Progenitor cell of endocrine pancreas (in vitro differentiated cells): ENCODE results near the gene HES2. TPM values are rescaled to one million over a fixed set of nuclear protein-coding genes. Genes with fewer than 3 reads are reported as not detected.
"Not testable (repeated sequence)": the region's sequence is repeated elsewhere in the genome, so short reads cannot be mapped to it uniquely, and the experiment has no call there.

Source experiments
- DNase-seq: peaks from one replicate; pipeline ENCODE4 v3.0.0; 2021; ENCODE audit warnings: low spot score; ENCODE audit not compliant: unreplicated experiment
- H3K27ac Mint-ChIP-seq: 2 replicates; pipeline ENCODE4 v1.8.0; 2021; ENCODE audit warnings: mild to moderate bottlenecking, moderate library complexity, mixed read lengths
- H3K27me3 Mint-ChIP-seq: 2 replicates; pipeline ENCODE4 v1.8.0; 2021; ENCODE audit warnings: mixed read lengths
- H3K36me3 Mint-ChIP-seq: 2 replicates; pipeline ENCODE4 v1.8.0; 2022; ENCODE audit warnings: mixed read lengths; ENCODE audit not compliant: insufficient read depth
- H3K4me1 Mint-ChIP-seq: 2 replicates; pipeline ENCODE4 v1.8.0; 2021; ENCODE audit warnings: low read depth, mixed read lengths
- H3K4me3 Mint-ChIP-seq: 2 replicates; pipeline ENCODE4 v1.8.0; 2021; ENCODE audit warnings: low read depth, mild to moderate bottlenecking, moderate library complexity, mixed read lengths
- H3K9me3 Mint-ChIP-seq: 2 replicates; pipeline ENCODE4 v1.8.0; 2021; ENCODE audit warnings: low read depth, mixed read lengths
- total RNA-seq: library from RNA; stranded (reverse); gene quantifications from 2 replicates; pipeline ENCODE4 v1.2.1, GENCODE V29; 2021
- TF ChIP-seq, protein P1 (sequence below): fragments of 200-600 bp; sonication (generic); IDR thresholded peaks from one replicate; pipeline ENCODE4 v1.5.0; 2021; ENCODE audit warnings: antibody characterized with exemption, mild to moderate bottlenecking; ENCODE audit not compliant: unreplicated experiment

Gene HES2
- total RNA-seq, 1 donor from 2014 or later = 0.12 TPM

DNA sequence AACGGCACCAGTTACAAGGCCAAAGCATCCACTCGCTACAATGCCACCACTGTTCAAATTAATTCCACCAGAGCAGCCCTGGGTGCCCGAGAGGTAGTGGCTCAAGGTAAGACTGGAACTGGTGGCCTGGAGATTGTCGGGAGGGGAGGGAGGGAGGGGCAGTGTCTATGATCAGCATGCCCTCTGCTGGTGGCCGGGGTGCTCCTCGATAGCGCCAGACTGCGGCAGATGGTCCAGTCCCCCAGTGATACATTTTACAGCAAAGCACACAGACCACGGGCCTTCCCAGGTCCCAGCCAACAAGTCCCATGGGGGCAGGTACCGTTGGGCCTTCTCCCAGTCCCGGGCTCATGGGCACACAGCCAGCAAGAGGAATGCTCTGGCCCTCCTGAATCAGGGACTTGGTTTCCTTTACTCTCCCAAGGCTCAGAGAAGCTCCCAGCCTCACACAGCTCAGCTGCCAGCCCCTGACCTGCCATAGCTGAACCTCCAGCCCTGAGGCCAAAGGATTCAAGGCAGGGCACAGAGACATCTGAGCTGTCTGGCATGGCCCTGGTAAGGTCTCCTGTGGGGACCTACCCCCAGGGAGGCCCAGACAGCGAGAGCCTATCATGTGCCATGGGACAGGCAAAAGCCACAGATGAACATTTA is 41.5 kb downstream of the HES2 start:
- no peak for DNase-seq
- Mint-ChIP-seq H3K4me3 (no peak overlapping the region), H3K9me3 (peaks cover 3% of the 10 kb centered on the region), H3K27ac (no peak overlapping the region), H3K27me3 (no peaks in the 10 kb centered on the region), H3K36me3 (peaks cover 4% of the 10 kb centered on the region), H3K4me1 (no peaks in the 10 kb centered on the region)
- TF ChIP-seq, protein P1, sequence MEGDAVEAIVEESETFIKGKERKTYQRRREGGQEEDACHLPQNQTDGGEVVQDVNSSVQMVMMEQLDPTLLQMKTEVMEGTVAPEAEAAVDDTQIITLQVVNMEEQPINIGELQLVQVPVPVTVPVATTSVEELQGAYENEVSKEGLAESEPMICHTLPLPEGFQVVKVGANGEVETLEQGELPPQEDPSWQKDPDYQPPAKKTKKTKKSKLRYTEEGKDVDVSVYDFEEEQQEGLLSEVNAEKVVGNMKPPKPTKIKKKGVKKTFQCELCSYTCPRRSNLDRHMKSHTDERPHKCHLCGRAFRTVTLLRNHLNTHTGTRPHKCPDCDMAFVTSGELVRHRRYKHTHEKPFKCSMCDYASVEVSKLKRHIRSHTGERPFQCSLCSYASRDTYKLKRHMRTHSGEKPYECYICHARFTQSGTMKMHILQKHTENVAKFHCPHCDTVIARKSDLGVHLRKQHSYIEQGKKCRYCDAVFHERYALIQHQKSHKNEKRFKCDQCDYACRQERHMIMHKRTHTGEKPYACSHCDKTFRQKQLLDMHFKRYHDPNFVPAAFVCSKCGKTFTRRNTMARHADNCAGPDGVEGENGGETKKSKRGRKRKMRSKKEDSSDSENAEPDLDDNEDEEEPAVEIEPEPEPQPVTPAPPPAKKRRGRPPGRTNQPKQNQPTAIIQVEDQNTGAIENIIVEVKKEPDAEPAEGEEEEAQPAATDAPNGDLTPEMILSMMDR = no peak

GRCh38 chr1:6373961-6374720 is 45.6 kb downstream of the HES2 start:
- no peak overlapping the region for H3K27ac Mint-ChIP-seq
- H3K9me3 Mint-ChIP-seq = no peaks in the 10 kb centered on the region
- no peaks in the 10 kb centered on the region for H3K27me3 Mint-ChIP-seq
- no peaks in the 10 kb centered on the region for H3K4me1 Mint-ChIP-seq
- TF ChIP-seq, protein P1 = no peak
- no peak overlapping the region for H3K4me3 Mint-ChIP-seq
- H3K36me3 Mint-ChIP-seq = peaks cover 1% of the 10 kb centered on the region
- DNase-seq = no peak

DNA sequence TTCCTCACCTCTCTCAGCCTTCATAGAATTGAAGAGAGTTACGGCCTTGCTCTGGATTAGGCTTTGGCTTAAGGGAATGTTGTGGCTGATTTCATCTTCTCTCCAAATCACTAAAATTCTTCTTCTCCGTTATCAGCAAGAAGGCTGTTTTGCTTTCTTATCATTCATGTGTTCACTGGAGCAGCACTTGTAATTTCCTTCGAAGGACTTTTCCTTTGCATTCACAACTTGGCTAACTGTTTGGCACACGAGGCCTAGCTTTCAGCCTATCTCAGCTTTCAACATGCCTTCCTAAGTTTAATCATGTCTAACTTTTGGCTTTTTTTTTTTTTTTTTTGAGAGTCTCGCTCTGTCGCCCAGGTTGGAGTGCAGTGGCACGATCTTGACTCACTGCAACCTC is 47.5 kb downstream of the HES2 start:
- not testable (repeated sequence) for DNase-seq, H3K36me3 Mint-ChIP-seq, H3K4me1 Mint-ChIP-seq, H3K4me3 Mint-ChIP-seq, H3K27ac Mint-ChIP-seq, H3K27me3 Mint-ChIP-seq, H3K9me3 Mint-ChIP-seq

- Mint-ChIP-seq H3K4me1 (no peaks in the 10 kb centered on the region), H3K36me3 (peaks cover 1% of the 10 kb centered on the region), H3K9me3 (no peaks in the 10 kb centered on the region), H3K4me3 (no peak overlapping the region), H3K27me3 (no peaks in the 10 kb centered on the region), H3K27ac (no peak overlapping the region)
- TF ChIP-seq, protein P1 = no peak
- DNase-seq = no peak
Observed at GRCh38 chr1:6370006-6370405, 49.7 kb downstream of the HES2 start.

DNA sequence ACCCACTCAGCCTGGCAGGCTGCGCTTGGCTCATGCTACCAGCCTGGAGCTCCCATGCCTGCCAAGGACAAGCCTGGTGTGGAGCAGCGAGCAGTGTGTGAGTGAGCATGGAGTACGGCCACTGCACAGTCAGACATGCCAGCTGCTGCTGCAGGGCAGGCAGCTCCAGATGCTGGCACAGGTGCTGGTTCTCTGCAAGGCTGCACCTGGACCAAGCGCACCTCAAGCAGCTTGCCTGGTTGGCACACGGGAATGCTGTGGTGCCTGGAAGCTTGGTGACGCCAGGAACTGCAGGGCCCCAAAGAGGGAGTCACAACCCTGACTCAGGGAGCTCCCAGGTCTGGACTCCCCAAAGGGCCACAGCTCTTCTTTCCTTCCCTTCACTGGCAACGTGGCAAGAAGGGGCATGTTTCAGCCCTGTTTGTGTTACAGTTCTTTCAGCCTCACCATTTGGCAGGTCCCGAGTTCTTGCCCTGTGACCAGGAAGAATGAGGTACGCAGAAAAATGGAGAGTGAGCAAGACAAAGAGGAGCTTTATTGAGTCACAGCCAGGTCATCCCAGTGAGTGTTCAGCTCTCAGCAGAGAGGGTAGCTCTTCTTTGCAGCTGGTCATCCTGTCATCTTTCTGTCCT is 52.2 kb downstream of the HES2 start:
- Mint-ChIP-seq H3K4me3 (no peak overlapping the region), H3K9me3 (peaks cover 7% of the 10 kb centered on the region), H3K27ac (peak overlapping the region; percentile 33), H3K4me1 (no peaks in the 10 kb centered on the region), H3K36me3 (peaks cover 7% of the 10 kb centered on the region), H3K27me3 (no peaks in the 10 kb centered on the region)
- TF ChIP-seq, protein P1 = no peak
- no peak for DNase-seq
